A549 (cell line): ENCODE data around the gene CHRNA4. TPM values are rescaled to one million over a fixed set of nuclear protein-coding genes. Genes with fewer than 3 reads are reported as not detected.
"Not testable (repeated sequence)": the region's sequence is repeated elsewhere in the genome, so short reads cannot be mapped to it uniquely, and the experiment has no call there.

Experiments used
- ATAC-seq, 2 experiments: fragments of 200-7000 bp in 1 of 2; fragments of >200 bp in 1 of 2; cut with Nextera tagmentation in 1 of 2; cut with Tn5 transposase in 1 of 2; 3 replicates each; pipeline versions ENCODE4 v1.8.0 to v1.9.1; 2018 to 2020; ENCODE audit warnings: mild to moderate bottlenecking in 1 of 2, moderate library complexity in 1 of 2
- CTCF ChIA-PET: fragments of 300-600 bp; sonication (Branson Sonifier 250); formaldehyde crosslinking; extraction: SDS; loops from one replicate; lab custom pipeline; 2021; ENCODE audit warnings: antibody characterized with exemption, inconsistent platforms; lab: Yijun Ruan, JAX
- POLR2A ChIA-PET: fragments of 350-600 bp; formaldehyde crosslinking; extraction: SDS; loops from one replicate; lab custom pipeline; 2021; ENCODE audit warnings: antibody characterized with exemption, inconsistent platforms; lab: Yijun Ruan, JAX
- DNase-seq, 2 experiments: peaks; one replicate each; pipeline versions ENCODE4 v3.0.0 to v3.0.0-alpha.2; 2011 to 2016; ENCODE audit warnings: low read depth in 1 of 2, low spot score in 1 of 2
- FAIRE-seq: peaks from 2 replicates; lab custom pipeline; 2011; peaks lifted over from hg19 to GRCh38; lab: Jason Lieb, UNC
- H3K27ac ChIP-seq, 2 experiments: fragments of >200 bp; sonication (Bioruptor Twin); formaldehyde crosslinking; 3 replicates each; pipeline ENCODE4 v1.5.1; 2016 to 2017
- H3K4me1 ChIP-seq: fragments of >200 bp; sonication (Bioruptor Twin); formaldehyde crosslinking; 3 replicates; pipeline ENCODE4 v1.6.1; 2016
- H3K4me2 ChIP-seq: fragments of >200 bp; sonication (Bioruptor Twin); formaldehyde crosslinking; 3 replicates; pipeline ENCODE4 v1.6.1; 2016
- H3K4me3 ChIP-seq: fragments of >200 bp; sonication (Bioruptor Twin); formaldehyde crosslinking; 3 replicates; pipeline ENCODE4 v1.5.1; 2016
- H3K9me3 ChIP-seq: fragments of >200 bp; sonication (Bioruptor Twin); formaldehyde crosslinking; 3 replicates; pipeline ENCODE4 v1.6.1; 2016
- CBX2 ChIP-seq: fragments of 200-600 bp; sonication (generic); IDR thresholded peaks from 2 replicates; pipeline ENCODE4 v1.6.1; 2016; ENCODE audit warnings: low read depth, mild to moderate bottlenecking, borderline replicate concordance
- CBX8 ChIP-seq: fragments of 200-600 bp; sonication (generic); IDR thresholded peaks from 2 replicates; pipeline ENCODE4 v1.6.1; 2016
- CHD2 ChIP-seq: fragments of 150-350 bp; IDR thresholded peaks from 2 replicates; pipeline ENCODE4 v1.6.1; 2014; ENCODE audit warnings: low read length; ENCODE audit not compliant: partially characterized antibody
- EHMT2 ChIP-seq: fragments of 200-600 bp; sonication (generic); IDR thresholded peaks from 2 replicates; pipeline ENCODE4 v1.6.1; 2016; ENCODE audit warnings: antibody characterized with exemption, low read depth, mild to moderate bottlenecking, moderate library complexity
- ESRRA ChIP-seq: fragments of 150-350 bp; IDR thresholded peaks from 2 replicates; pipeline ENCODE4 v1.6.1; 2014; ENCODE audit warnings: mild to moderate bottlenecking, low read length, borderline replicate concordance
- HDAC2 ChIP-seq: fragments of 200-600 bp; sonication (generic); IDR thresholded peaks from 2 replicates; pipeline ENCODE4 v1.6.1; 2016
- HOXA7 ChIP-seq: fragments of 250-450 bp; sonication (Bioruptor Pico); IDR thresholded peaks from 2 replicates; pipeline ENCODE4 v1.5.0; 2020; ENCODE audit warnings: mild to moderate bottlenecking, moderate library complexity
- HOXB13 ChIP-seq: fragments of 250-450 bp; sonication (Bioruptor Pico); IDR thresholded peaks from 2 replicates; pipeline ENCODE4 v1.5.0; 2020; ENCODE audit warnings: low read depth, mild to moderate bottlenecking, moderate library complexity
- HOXB5 ChIP-seq: fragments of 250-450 bp; sonication (Bioruptor Pico); IDR thresholded peaks from 2 replicates; pipeline ENCODE4 v1.5.0; 2020; ENCODE audit warnings: mild to moderate bottlenecking, moderate library complexity
- JUNB ChIP-seq: fragments of >200 bp; sonication (Bioruptor Twin); formaldehyde crosslinking; IDR thresholded peaks from 2 replicates; pipeline ENCODE4 v1.6.1; 2016
- KDM5A ChIP-seq: fragments of 200-600 bp; sonication (generic); IDR thresholded peaks from 2 replicates; pipeline ENCODE4 v1.6.1; 2016; ENCODE audit warnings: antibody characterized with exemption, mild to moderate bottlenecking
- MAX ChIP-seq: IDR thresholded peaks from 2 replicates; pipeline ENCODE4 v1.6.1; 2012
- MAZ ChIP-seq: fragments of 150-350 bp; IDR thresholded peaks from 2 replicates; pipeline ENCODE4 v1.6.1; 2014; ENCODE audit warnings: antibody characterized with exemption, low read depth, low read length, borderline replicate concordance
- NPAS2 ChIP-seq: fragments of 250-450 bp; sonication (Bioruptor Pico); IDR thresholded peaks from 2 replicates; pipeline ENCODE4 v1.8.0; 2022; ENCODE audit warnings: mild to moderate bottlenecking, moderate library complexity, borderline replicate concordance
- PBX3 ChIP-seq: IDR thresholded peaks from 2 replicates; pipeline ENCODE4 v1.6.1; 2012
- RAD21 ChIP-seq, 2 experiments: fragments of >200 bp in 1 of 2; sonication (Bioruptor Twin) in 1 of 2; formaldehyde crosslinking in 1 of 2; IDR thresholded peaks in 1 of 2; conservative IDR thresholded peaks in 1 of 2; 2 replicates in 1 of 2; 3 replicates in 1 of 2; pipeline ENCODE4 v1.6.1; 2012 to 2018; ENCODE audit warnings: inconsistent platforms in 1 of 2
- TFCP2L1 ChIP-seq: fragments of 250-450 bp; sonication (Bioruptor Pico); IDR thresholded peaks from 2 replicates; pipeline ENCODE4 v1.5.0; 2021; ENCODE audit warnings: mild to moderate bottlenecking
- ZFP36 ChIP-seq: fragments of 450-650 bp; IDR thresholded peaks from 2 replicates; pipeline ENCODE4 v1.6.1; 2014; ENCODE audit warnings: borderline replicate concordance; ENCODE audit not compliant: partially characterized antibody
- WGBS: methylation state at CpG from one replicate; pipeline ENCODE4 v1.1.6; 2017; ENCODE audit errors: missing lambda C conversion rate; 5-methylcytosine and 5-hydroxymethylcytosine counted together
- polyA plus RNA-seq, 4 experiments: library from polyadenylated mRNA; depleted of rRNA in 3 of 4; stranded (reverse); fragments of >200 nt; fragmentation: RNase III in 1 of 4; extraction: RNeasy Plus Mini Kit Qiagen cat#74134 plus additional on column Dnase treatment in 1 of 4; gene quantifications; 2 replicates in 3 of 4; 3 replicates in 1 of 4; pipeline ENCODE4 v1.2.3, GENCODE V29; 2011 to 2017
- TF ChIP-seq, protein P1 (sequence below): fragments of >200 bp; sonication (Bioruptor Twin); formaldehyde crosslinking; IDR thresholded peaks from 3 replicates; pipeline ENCODE4 v1.5.1; 2016
- TF ChIP-seq, protein P2 (sequence below): fragments of >200 bp; sonication (Bioruptor Twin); formaldehyde crosslinking; IDR thresholded peaks from 3 replicates; pipeline ENCODE4 v1.6.1; 2016

CHRNA4 gene
- polyA plus RNA-seq, 2 of the 4 experiments (the other 2 are of a cell fraction) = 0.03 to 0.23 TPM

- 44% methylated on average over 18 of the region's 30 CpGs for WGBS
- H3K27ac ChIP-seq, FAIRE-seq, H3K4me1 ChIP-seq, H3K4me3 ChIP-seq, POLR2A ChIA-PET, H3K9me3 ChIP-seq, H3K4me2 ChIP-seq, DNase-seq: not testable (repeated sequence)
- CTCF ChIA-PET = interaction anchor here (1.1 to 1.5 kb wide), 2 partner anchors 76 to 82 kb away, joined by 6 to 8 read pairs; no protein-coding TSS in a partner anchor
- 0 out of 2 replicates have a peak, but pooled peaks have one; percentile 43 for TF ChIP-seq MAX
- TF ChIP-seq, all 56 proteins: peak for 1; not testable (repeated sequence) for 55
- not testable (repeated sequence) for ATAC-seq
These were observed 55.0 kb downstream of the CHRNA4 start for GRCh38 chr20:63305933-63306672.

DNA sequence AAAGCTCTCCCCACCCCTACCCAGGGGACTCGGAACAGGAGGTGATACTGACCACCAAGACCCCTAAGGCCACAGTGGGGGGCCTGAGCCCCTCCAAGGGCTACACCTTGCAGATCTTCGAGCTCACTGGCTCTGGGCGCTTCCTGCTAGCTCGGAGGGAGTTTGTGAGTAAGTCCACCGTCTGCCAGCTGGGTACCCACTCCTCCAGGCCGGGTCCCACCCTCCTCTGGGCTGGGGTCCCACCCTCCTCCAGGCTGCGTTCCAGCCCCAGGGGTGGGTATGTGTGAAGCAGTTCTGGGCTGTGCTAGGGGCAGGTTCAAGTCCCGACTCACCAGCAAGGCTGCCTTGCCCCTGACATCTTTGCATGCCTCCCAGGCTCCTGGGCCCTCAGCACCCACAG lies 55.8 kb downstream of the CHRNA4 start:
- CTCF ChIA-PET = interaction anchor here (0.9 to 1.5 kb wide), 3 partner anchors 18 to 82 kb away, joined by 3 to 8 read pairs (median 6); no protein-coding TSS in a partner anchor
- POLR2A ChIA-PET = no interaction called here
- peaks cover 14% of the 10 kb centered on the region; the same call in 2 of the 3 replicates for H3K9me3 ChIP-seq
- no peak for TF ChIP-seq CBX2
- TF ChIP-seq NPAS2 (CRISPR knock-in tag) = no peak
- TF ChIP-seq PBX3 = no peak
- no peak for TF ChIP-seq CHD2
- TF ChIP-seq HOXB5 (CRISPR knock-in tag) = no peak
- TF ChIP-seq TFCP2L1 (CRISPR knock-in tag) = no peak
- no peak for TF ChIP-seq RAD21 (conservative IDR thresholded peaks at IDR 0.05 in 1 of 2, IDR thresholded peaks at IDR 0.05 in 1 of 2)
- no peak for TF ChIP-seq KDM5A
- no peak for TF ChIP-seq ZFP36
- TF ChIP-seq MAZ = no peak
- TF ChIP-seq HOXA7 = no peak
- TF ChIP-seq EHMT2 = no peak
- TF ChIP-seq ESRRA = no peak
- no peak for TF ChIP-seq HDAC2
- TF ChIP-seq, all 56 proteins: peak for 0
- FAIRE-seq = no peak
- 40% methylated on average over 1 of the region's 8 CpGs for WGBS
- no peak for DNase-seq
- ATAC-seq = no peak
- H3K27ac ChIP-seq = no peak overlapping the region
- no peak overlapping the region for H3K4me2 ChIP-seq
- no peaks in the 10 kb centered on the region for H3K4me1 ChIP-seq
- no peak overlapping the region for H3K4me3 ChIP-seq

- CTCF ChIA-PET = interaction anchor here (1.4 to 1.5 kb wide), 2 partner anchors 12 to 16 kb away, joined by 4 to 6 read pairs; no protein-coding TSS in a partner anchor
- DNase-seq = no peak
- WGBS = 23% methylated on average over 5 of the region's 5 CpGs
- ATAC-seq = no peak
- Histone ChIP-seq H3K27ac (no peak overlapping the region), H3K4me3 (no peak overlapping the region), H3K4me2 (no peak overlapping the region), H3K4me1 (no peaks in the 10 kb centered on the region), H3K9me3 (peaks cover 14% of the 10 kb centered on the region; the same call in 2 of the 3 replicates)
- TF ChIP-seq RAD21 (conservative IDR thresholded peaks at IDR 0.05 in 1 of 2, IDR thresholded peaks at IDR 0.05 in 1 of 2) (no peak), JUNB (no peak), CBX8 (no peak), MAZ (no peak), HOXB13 (CRISPR knock-in tag) (no peak)
- TF ChIP-seq, protein P1, sequence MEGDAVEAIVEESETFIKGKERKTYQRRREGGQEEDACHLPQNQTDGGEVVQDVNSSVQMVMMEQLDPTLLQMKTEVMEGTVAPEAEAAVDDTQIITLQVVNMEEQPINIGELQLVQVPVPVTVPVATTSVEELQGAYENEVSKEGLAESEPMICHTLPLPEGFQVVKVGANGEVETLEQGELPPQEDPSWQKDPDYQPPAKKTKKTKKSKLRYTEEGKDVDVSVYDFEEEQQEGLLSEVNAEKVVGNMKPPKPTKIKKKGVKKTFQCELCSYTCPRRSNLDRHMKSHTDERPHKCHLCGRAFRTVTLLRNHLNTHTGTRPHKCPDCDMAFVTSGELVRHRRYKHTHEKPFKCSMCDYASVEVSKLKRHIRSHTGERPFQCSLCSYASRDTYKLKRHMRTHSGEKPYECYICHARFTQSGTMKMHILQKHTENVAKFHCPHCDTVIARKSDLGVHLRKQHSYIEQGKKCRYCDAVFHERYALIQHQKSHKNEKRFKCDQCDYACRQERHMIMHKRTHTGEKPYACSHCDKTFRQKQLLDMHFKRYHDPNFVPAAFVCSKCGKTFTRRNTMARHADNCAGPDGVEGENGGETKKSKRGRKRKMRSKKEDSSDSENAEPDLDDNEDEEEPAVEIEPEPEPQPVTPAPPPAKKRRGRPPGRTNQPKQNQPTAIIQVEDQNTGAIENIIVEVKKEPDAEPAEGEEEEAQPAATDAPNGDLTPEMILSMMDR = no peak
- TF ChIP-seq, protein P2, sequence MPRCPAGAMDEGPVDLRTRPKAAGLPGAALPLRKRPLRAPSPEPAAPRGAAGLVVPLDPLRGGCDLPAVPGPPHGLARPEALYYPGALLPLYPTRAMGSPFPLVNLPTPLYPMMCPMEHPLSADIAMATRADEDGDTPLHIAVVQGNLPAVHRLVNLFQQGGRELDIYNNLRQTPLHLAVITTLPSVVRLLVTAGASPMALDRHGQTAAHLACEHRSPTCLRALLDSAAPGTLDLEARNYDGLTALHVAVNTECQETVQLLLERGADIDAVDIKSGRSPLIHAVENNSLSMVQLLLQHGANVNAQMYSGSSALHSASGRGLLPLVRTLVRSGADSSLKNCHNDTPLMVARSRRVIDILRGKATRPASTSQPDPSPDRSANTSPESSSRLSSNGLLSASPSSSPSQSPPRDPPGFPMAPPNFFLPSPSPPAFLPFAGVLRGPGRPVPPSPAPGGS = no peak
- POLR2A ChIA-PET = no interaction called here
- FAIRE-seq = no peak
These were observed 58.0 kb downstream of the CHRNA4 start for GRCh38 chr20:63303095-63303666.
